ENCODE data around the gene LONRF3.

The LONRF3 gene

GRCh38 chrX:118988911-118989310 is 14.5 kb downstream of the LONRF3 start:
- CTCF ChIA-PET: interaction anchor here (1.3 kb wide), 1 partner anchor 16 kb away, joined by 9 read pairs; no protein-coding TSS in a partner anchor
- no peaks in the 10 kb centered on the region for H3K9me3 ChIP-seq (ENCODE audit: control insufficient read depth, insufficient read depth, low read depth, low read length)

DNA sequence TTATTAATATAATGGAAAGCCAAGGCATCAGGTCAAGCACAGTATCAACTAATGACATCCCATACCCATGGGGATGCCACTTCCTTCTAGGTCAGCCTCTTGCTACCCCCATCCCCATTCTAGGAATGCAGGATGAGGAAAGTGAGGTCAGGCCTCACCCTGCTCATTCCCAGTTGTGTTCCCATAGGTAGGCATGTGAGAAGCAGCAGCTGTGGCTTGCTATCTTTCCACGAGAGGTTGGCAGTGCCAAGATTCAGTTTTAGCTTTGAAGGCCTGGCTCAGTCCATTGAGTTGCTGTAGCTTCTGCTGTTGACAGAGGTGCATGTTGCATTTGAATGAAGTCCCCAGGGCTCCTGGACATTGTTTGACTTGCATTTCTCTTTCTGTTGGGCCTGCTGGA is 15.5 kb downstream of the LONRF3 start:
- peaks cover 7 to 75% of the 10 kb centered on the region in 2 experiments for H3K36me3 ChIP-seq (ENCODE audit: control insufficient read depth in 2 of 2, insufficient read depth in 1 of 2, low read length in 2 of 2)
- no peak overlapping the region for H3K27ac ChIP-seq (ENCODE audit: extremely low read depth, low read depth, low read length)
- CTCF ChIA-PET: no interaction called here
- no peaks in the 10 kb centered on the region for H3K4me1 ChIP-seq (ENCODE audit: control insufficient read depth, insufficient read depth, low read length)
- no peaks in the 10 kb centered on the region for H3K9me3 ChIP-seq (ENCODE audit: control insufficient read depth, insufficient read depth, low read depth, low read length)
- no peak overlapping the region for H3K4me3 ChIP-seq (ENCODE audit: low read depth, low read length)
- POLR2A ChIA-PET: interaction anchor here (0.6 kb wide), 1 partner anchor 9 kb away, joined by 3 read pairs; no protein-coding TSS in a partner anchor
- TF ChIP-seq ZFP69B (tag by site-specific recombination; IDR thresholded peaks at IDR 0.05) (no peak), ZSCAN30 (tag by site-specific recombination; IDR thresholded peaks at IDR 0.05) (no peak), ELK4 (IDR thresholded peaks at IDR 0.05; ENCODE audit: borderline replicate concordance, low read depth, low read length) (no peak), ZNF2 (tag by site-specific recombination; IDR thresholded peaks at IDR 0.05) (no peak), ZNF184 (tag by site-specific recombination; IDR thresholded peaks at IDR 0.05) (no peak), GFI1B (tag by site-specific recombination; IDR thresholded peaks at IDR 0.05) (no peak), ZNF366 (tag by site-specific recombination; conservative IDR thresholded peaks at IDR 0.05) (no peak)
- TF ChIP-seq, protein P1, sequence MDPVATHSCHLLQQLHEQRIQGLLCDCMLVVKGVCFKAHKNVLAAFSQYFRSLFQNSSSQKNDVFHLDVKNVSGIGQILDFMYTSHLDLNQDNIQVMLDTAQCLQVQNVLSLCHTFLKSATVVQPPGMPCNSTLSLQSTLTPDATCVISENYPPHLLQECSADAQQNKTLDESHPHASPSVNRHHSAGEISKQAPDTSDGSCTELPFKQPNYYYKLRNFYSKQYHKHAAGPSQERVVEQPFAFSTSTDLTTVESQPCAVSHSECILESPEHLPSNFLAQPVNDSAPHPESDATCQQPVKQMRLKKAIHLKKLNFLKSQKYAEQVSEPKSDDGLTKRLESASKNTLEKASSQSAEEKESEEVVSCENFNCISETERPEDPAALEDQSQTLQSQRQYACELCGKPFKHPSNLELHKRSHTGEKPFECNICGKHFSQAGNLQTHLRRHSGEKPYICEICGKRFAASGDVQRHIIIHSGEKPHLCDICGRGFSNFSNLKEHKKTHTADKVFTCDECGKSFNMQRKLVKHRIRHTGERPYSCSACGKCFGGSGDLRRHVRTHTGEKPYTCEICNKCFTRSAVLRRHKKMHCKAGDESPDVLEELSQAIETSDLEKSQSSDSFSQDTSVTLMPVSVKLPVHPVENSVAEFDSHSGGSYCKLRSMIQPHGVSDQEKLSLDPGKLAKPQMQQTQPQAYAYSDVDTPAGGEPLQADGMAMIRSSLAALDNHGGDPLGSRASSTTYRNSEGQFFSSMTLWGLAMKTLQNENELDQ (tag by site-specific recombination; IDR thresholded peaks at IDR 0.05; ENCODE audit: low read depth): no peak

More at GRCh38 chrX:118988911-118989310, 14.5 kb downstream of the LONRF3 start:
- Histone ChIP-seq H3K4me3 (ENCODE audit: low read depth, low read length) (no peak overlapping the region), H3K27ac (ENCODE audit: extremely low read depth, low read depth, low read length) (no peak overlapping the region), H3K36me3 (ENCODE audit: control insufficient read depth in 2 of 2, insufficient read depth in 1 of 2, low read length in 2 of 2) (peaks cover 7 to 85% of the 10 kb centered on the region in 2 experiments), H3K4me1 (ENCODE audit: control insufficient read depth, insufficient read depth, low read length) (no peaks in the 10 kb centered on the region)
- TF ChIP-seq ZNF23 (tag by site-specific recombination; IDR thresholded peaks at IDR 0.05; ENCODE audit: borderline replicate concordance): no peak
- TF ChIP-seq ZNF629 (tag by site-specific recombination; IDR thresholded peaks at IDR 0.05): no peak
- TF ChIP-seq ZNF585B (tag by site-specific recombination; IDR thresholded peaks at IDR 0.05): no peak
- TF ChIP-seq ZNF16 (tag by site-specific recombination; IDR thresholded peaks at IDR 0.05; ENCODE audit: low read depth): no peak
- TF ChIP-seq ZNF488 (tag by site-specific recombination; IDR thresholded peaks at IDR 0.05): no peak
- no peak for TF ChIP-seq KLF9 (tag by site-specific recombination; IDR thresholded peaks at IDR 0.05; ENCODE audit: low read depth)
- TF ChIP-seq ZNF555 (tag by site-specific recombination; conservative IDR thresholded peaks at IDR 0.05): no peak
- TF ChIP-seq ZFP37 (tag by site-specific recombination; IDR thresholded peaks at IDR 0.05): no peak
- no peak for TF ChIP-seq ZNF19 (tag by site-specific recombination; IDR thresholded peaks at IDR 0.05; ENCODE audit: low read depth)
- TF ChIP-seq ZNF48 (tag by site-specific recombination; IDR thresholded peaks at IDR 0.05): no peak
- no peak for TF ChIP-seq ZIC2 (tag by site-specific recombination; IDR thresholded peaks at IDR 0.05)
- TF ChIP-seq, protein P2, sequence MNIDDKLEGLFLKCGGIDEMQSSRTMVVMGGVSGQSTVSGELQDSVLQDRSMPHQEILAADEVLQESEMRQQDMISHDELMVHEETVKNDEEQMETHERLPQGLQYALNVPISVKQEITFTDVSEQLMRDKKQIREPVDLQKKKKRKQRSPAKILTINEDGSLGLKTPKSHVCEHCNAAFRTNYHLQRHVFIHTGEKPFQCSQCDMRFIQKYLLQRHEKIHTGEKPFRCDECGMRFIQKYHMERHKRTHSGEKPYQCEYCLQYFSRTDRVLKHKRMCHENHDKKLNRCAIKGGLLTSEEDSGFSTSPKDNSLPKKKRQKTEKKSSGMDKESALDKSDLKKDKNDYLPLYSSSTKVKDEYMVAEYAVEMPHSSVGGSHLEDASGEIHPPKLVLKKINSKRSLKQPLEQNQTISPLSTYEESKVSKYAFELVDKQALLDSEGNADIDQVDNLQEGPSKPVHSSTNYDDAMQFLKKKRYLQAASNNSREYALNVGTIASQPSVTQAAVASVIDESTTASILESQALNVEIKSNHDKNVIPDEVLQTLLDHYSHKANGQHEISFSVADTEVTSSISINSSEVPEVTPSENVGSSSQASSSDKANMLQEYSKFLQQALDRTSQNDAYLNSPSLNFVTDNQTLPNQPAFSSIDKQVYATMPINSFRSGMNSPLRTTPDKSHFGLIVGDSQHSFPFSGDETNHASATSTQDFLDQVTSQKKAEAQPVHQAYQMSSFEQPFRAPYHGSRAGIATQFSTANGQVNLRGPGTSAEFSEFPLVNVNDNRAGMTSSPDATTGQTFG (tag by site-specific recombination; IDR thresholded peaks at IDR 0.05; ENCODE audit: borderline replicate concordance): no peak
- no peak for TF ChIP-seq ZBTB21 (tag by site-specific recombination; IDR thresholded peaks at IDR 0.05)
- TF ChIP-seq HOXD13 (CRISPR knock-in tag; IDR thresholded peaks at IDR 0.05; ENCODE audit: borderline replicate concordance): no peak
- TF ChIP-seq ZNF513 (tag by site-specific recombination; IDR thresholded peaks at IDR 0.05): no peak
- TF ChIP-seq REPIN1 (tag by site-specific recombination; IDR thresholded peaks at IDR 0.05; ENCODE audit: low read depth): no peak
- no peak for TF ChIP-seq ZNF645 (tag by site-specific recombination; IDR thresholded peaks at IDR 0.05)
- TF ChIP-seq BCL6B (tag by site-specific recombination; IDR thresholded peaks at IDR 0.05): no peak
- POLR2A ChIA-PET: no interaction called here

Measured in HEK293 (cell line).